Mucosa of descending colon (tissue), 3 donors: Measurements from ENCODE around the gene TMTC3. TPM values are rescaled to one million over a fixed set of nuclear protein-coding genes. Genes with fewer than 3 reads are reported as not detected.

Experiments used
- ATAC-seq: fragments of 200-7000 bp; cut with Tn5 transposase; one replicate; pipeline ENCODE4 v1.9.1; 2020; ENCODE audit warnings: mild to moderate bottlenecking, moderate library complexity
- DNase-seq, 3 donors: peaks; one replicate each; pipeline ENCODE4 v3.0.0-alpha.2; 2020
- H3K36me3 ChIP-seq: fragments of 200-600 bp; one replicate; pipeline ENCODE4 v1.8.0; 2021; ENCODE audit warnings: low read depth, mild to moderate bottlenecking
- H3K4me1 ChIP-seq: fragments of 200-600 bp; one replicate; pipeline ENCODE4 v1.8.0; 2021; ENCODE audit warnings: low read depth, mild to moderate bottlenecking
- H3K4me3 ChIP-seq: fragments of 200-600 bp; one replicate; pipeline ENCODE4 v1.8.0; 2021; ENCODE audit warnings: mild to moderate bottlenecking
- H3K9me3 ChIP-seq: fragments of 200-600 bp; one replicate; pipeline ENCODE4 v1.8.0; 2021; ENCODE audit warnings: mild to moderate bottlenecking
- CTCF ChIP-seq: fragments of 200-600 bp; IDR thresholded peaks from one replicate; pipeline ENCODE4 v1.8.0; 2022; ENCODE audit warnings: antibody characterized with exemption, mild to moderate bottlenecking
- intact Hi-C, 2 donors: fragments of 100-400 bp; cut with DNase I in 1 of 2; cut with micrococcal nuclease in 1 of 2; formaldehyde crosslinking; loops; one replicate each; pipeline versions ENCODE4 v1.11.0 to v1.11.1; 2022; cut with DNase I, micrococcal nuclease
- long read RNA-seq, 2 donors: library from polyadenylated mRNA; unstranded; transcript quantifications; one replicate each; pipeline ENCODE4 v2.0.0, GENCODE V29; 2019 to 2021
- total RNA-seq, 3 donors: library from RNA; stranded (reverse); fragmentation: NEBNext Ultra II Directional in 2 of 3; extraction: Animal tissue kit (Norgen Biotek cat#: 25700) in 2 of 3; gene quantifications; one replicate each; pipeline versions ENCODE4 v1.2.1 to v1.2.4, GENCODE V29; 2021 to 2023
- donor health status: DM: no; HTN: no; CAD: no; lungs with moderate emphysema.
- donor health status: DM: no; HTN: no; CAD: no.
- donor health status: DM: no; HTN: yes; CAD: no.

The TMTC3 gene
- 10 to 100 TPM; 11.3 to 21.4 (median 15.8) TPM for total RNA-seq
- long read RNA-seq, donor 1, full-length matches to known transcripts: 3 of 6 reads
- long read RNA-seq, donor 1, partial matches to known transcripts: 2 of 6 reads
- long read RNA-seq, donor 1, other reads (novel, unspliced or antisense): 1 of 6 reads
- long read RNA-seq, donor 2, partial matches to known transcripts: 2 of 2 reads
- long read RNA-seq, donor 2, other reads (novel, unspliced or antisense): 0 of 2 reads

- H3K9me3 ChIP-seq: no peaks in the 10 kb centered on the region
- ATAC-seq (peak; percentile 97), DNase-seq (peak; percentile 94 to 97 (median 96))
- TF ChIP-seq CTCF: no peak
- H3K36me3 ChIP-seq: no peaks in the 10 kb centered on the region
- H3K4me3 ChIP-seq: peak within 1 kb of the TSS; percentile 54
- intact Hi-C loops: no loop called here
- H3K4me1 ChIP-seq: no peaks in the 10 kb centered on the region
These were observed at the start of gene TMTC3, which contains the start of gene CEP290 for GRCh38 chr12:88141774-88142609. Gene TMTC3, plus strand, starts transcription at chr12:88142307. Its CDS starts 6,009 bp downstream, at chr12:88148316. Gene CEP290, minus strand, starts transcription at chr12:88142088. Its CDS starts 781 bp downstream, at chr12:88141307.

GRCh38 chr12:88092771-88093170 is 49.3 kb upstream of the TMTC3 start:
- no peak for TF ChIP-seq CTCF
- H3K9me3 ChIP-seq: no peaks in the 10 kb centered on the region
- ATAC-seq: no peak
- intact Hi-C loops: no loop called here
- no peak for DNase-seq
- H3K4me1 ChIP-seq: no peaks in the 10 kb centered on the region
- no peaks in the 10 kb centered on the region for H3K36me3 ChIP-seq
- no peak overlapping the region for H3K4me3 ChIP-seq

GRCh38 chr12:88093573-88093972 is 48.5 kb upstream of the TMTC3 start:
- intact Hi-C loops: no loop called here
- H3K4me1 ChIP-seq: no peaks in the 10 kb centered on the region
- no peak overlapping the region for H3K4me3 ChIP-seq
- TF ChIP-seq CTCF: no peak
- no peaks in the 10 kb centered on the region for H3K36me3 ChIP-seq
- H3K9me3 ChIP-seq: no peaks in the 10 kb centered on the region
- ATAC-seq (no peak), DNase-seq (no peak)

GRCh38 chr12:88108021-88108420 is 34.1 kb upstream of the TMTC3 start:
- H3K4me1 ChIP-seq: no peaks in the 10 kb centered on the region
- intact Hi-C loops: no loop called here
- no peak overlapping the region for H3K4me3 ChIP-seq
- H3K9me3 ChIP-seq: no peaks in the 10 kb centered on the region
- ATAC-seq (no peak), DNase-seq (no peak)
- H3K36me3 ChIP-seq: no peaks in the 10 kb centered on the region
- TF ChIP-seq CTCF: no peak

GRCh38 chr12:88111074-88111652 is 30.9 kb upstream of the TMTC3 start:
- ATAC-seq (no peak), DNase-seq (peak in 1 of 3 donors; percentile 2)
- no peak for TF ChIP-seq CTCF
- Histone ChIP-seq H3K4me3 (no peak overlapping the region), H3K36me3 (no peaks in the 10 kb centered on the region), H3K4me1 (no peaks in the 10 kb centered on the region), H3K9me3 (no peaks in the 10 kb centered on the region)
- intact Hi-C loops: loop anchor here in 1 of 2 donors (5.0 kb wide), 1 partner anchor 881 kb away; no protein-coding TSS in a partner anchor
